ENCODE measurements around the gene SUMO3. TPM values are rescaled to one million over a fixed set of nuclear protein-coding genes. Genes with fewer than 3 reads are reported as not detected.

The SUMO3 gene
- polyA plus RNA-seq, 1 experiment: 82.6 TPM

- Histone ChIP-seq H3K4me3 (ENCODE audit: low read depth, low read length) (no peak overlapping the region), H3K27me3 (ENCODE audit: control insufficient read depth, insufficient read depth, low read length) (no peaks in the 10 kb centered on the region), H3K36me3 (ENCODE audit: control insufficient read depth, insufficient read depth, low read length) (peaks cover 1% of the 10 kb centered on the region; the same call in 1 of the 2 replicates)
- ChIA-PET POLR2A (no interaction called here), CTCF (interaction anchor here (1.6 to 1.9 kb wide), 2 partner anchors 10 to 31 kb away, joined by 4 to 7 read pairs; partner anchors contain the start of gene UBE2G2)
- no peak for TF ChIP-seq CTCF (IDR thresholded peaks at IDR 0.05; ENCODE audit: insufficient read depth, low read depth, low read length)
- DNase-seq (ENCODE audit: low read depth): no peak
Observed at GRCh38 chr21:44790368-44790767, 27.5 kb downstream of the SUMO3 start.

DNA sequence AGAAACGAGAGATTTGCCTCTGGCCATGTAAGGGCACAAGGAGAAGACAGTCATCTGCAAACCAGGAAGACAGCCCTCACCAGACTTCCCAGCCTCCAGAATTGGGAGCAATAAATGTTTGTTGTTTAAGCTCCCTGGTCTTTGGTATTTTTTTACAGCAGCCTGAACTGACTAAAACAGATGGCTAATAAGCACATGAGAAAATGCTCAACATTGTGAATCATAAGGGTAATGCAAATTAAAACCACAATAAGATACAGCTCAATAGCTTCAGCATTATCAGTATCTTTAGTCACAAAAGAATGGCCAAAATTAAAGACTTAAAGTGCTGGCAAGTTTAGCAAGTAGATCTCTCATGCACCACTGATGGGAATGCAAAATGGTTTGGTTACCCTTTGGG lies 28.0 kb downstream of the SUMO3 start:
- no peak overlapping the region for H3K4me3 ChIP-seq (ENCODE audit: low read depth, low read length)
- peaks cover 2% of the 10 kb centered on the region; the same call in 1 of the 2 replicates for H3K36me3 ChIP-seq (ENCODE audit: control insufficient read depth, insufficient read depth, low read length)
- TF ChIP-seq CTCF (IDR thresholded peaks at IDR 0.05; ENCODE audit: insufficient read depth, low read depth, low read length): no peak
- no peaks in the 10 kb centered on the region for H3K27me3 ChIP-seq (ENCODE audit: control insufficient read depth, insufficient read depth, low read length)
- ChIA-PET POLR2A (interaction anchor here (0.6 kb wide), 1 partner anchor 90 kb away, joined by 3 read pairs; no protein-coding TSS in a partner anchor), CTCF (interaction anchor here (1.6 to 1.9 kb wide), 2 partner anchors 11 to 30 kb away, joined by 4 to 7 read pairs; partner anchors contain the start of gene UBE2G2)
- DNase-seq (ENCODE audit: low read depth): peak; percentile 63

- H3K36me3 ChIP-seq (ENCODE audit: control insufficient read depth, insufficient read depth, low read length): peaks cover 5% of the 10 kb centered on the region
- POLR2A ChIA-PET: no interaction called here
- no peak for DNase-seq (ENCODE audit: low read depth)
Observed at GRCh38 chr21:44785620-44786335, 32.1 kb downstream of the SUMO3 start.

GRCh38 chr21:44784810-44785209 lies 33.1 kb downstream of the SUMO3 start:
- Histone ChIP-seq H3K4me3 (ENCODE audit: low read depth, low read length) (no peak overlapping the region), H3K27me3 (ENCODE audit: control insufficient read depth, insufficient read depth, low read length) (no peaks in the 10 kb centered on the region), H3K36me3 (ENCODE audit: control insufficient read depth, insufficient read depth, low read length) (peaks cover 6% of the 10 kb centered on the region)
- CTCF ChIA-PET: interaction anchor here (3.3 kb wide), 1 partner anchor 9 kb away, joined by 18 read pairs; no protein-coding TSS in a partner anchor
- TF ChIP-seq CTCF (IDR thresholded peaks at IDR 0.05; ENCODE audit: insufficient read depth, low read depth, low read length): no peak
- POLR2A ChIA-PET: no interaction called here
- no peak for DNase-seq (ENCODE audit: low read depth)

More at GRCh38 chr21:44785620-44786335, 32.1 kb downstream of the SUMO3 start:
- Histone ChIP-seq H3K4me3 (ENCODE audit: low read depth, low read length) (no peak overlapping the region), H3K27me3 (ENCODE audit: control insufficient read depth, insufficient read depth, low read length) (no peaks in the 10 kb centered on the region)
- TF ChIP-seq CTCF (IDR thresholded peaks at IDR 0.05; ENCODE audit: insufficient read depth, low read depth, low read length): no peak
- CTCF ChIA-PET: interaction anchor here (3.3 kb wide), 1 partner anchor 8 kb away, joined by 18 read pairs; no protein-coding TSS in a partner anchor

- no peak for DNase-seq (ENCODE audit: low read depth)
- Histone ChIP-seq H3K4me3 (ENCODE audit: low read depth, low read length) (no peak overlapping the region), H3K36me3 (ENCODE audit: control insufficient read depth, insufficient read depth, low read length) (peaks cover 11% of the 10 kb centered on the region), H3K27me3 (ENCODE audit: control insufficient read depth, insufficient read depth, low read length) (no peaks in the 10 kb centered on the region)
- POLR2A ChIA-PET: no interaction called here
- no peak for TF ChIP-seq CTCF (IDR thresholded peaks at IDR 0.05; ENCODE audit: insufficient read depth, low read depth, low read length)
- CTCF ChIA-PET: interaction anchor here (1.4 to 3.3 kb wide), 2 partner anchors 11 to 17 kb away, joined by 3 to 18 read pairs; no protein-coding TSS in a partner anchor
Observed at GRCh38 chr21:44783020-44783696, 34.7 kb downstream of the SUMO3 start.
